Astrocyte of the hippocampus (primary cell): ENCODE results near the gene METTL22.

Source experiments
- DNase-seq: peaks from one replicate; pipeline ENCODE4 v3.0.0; 2011; ENCODE audit warnings: low read depth, low spot score

Gene METTL22

DNA sequence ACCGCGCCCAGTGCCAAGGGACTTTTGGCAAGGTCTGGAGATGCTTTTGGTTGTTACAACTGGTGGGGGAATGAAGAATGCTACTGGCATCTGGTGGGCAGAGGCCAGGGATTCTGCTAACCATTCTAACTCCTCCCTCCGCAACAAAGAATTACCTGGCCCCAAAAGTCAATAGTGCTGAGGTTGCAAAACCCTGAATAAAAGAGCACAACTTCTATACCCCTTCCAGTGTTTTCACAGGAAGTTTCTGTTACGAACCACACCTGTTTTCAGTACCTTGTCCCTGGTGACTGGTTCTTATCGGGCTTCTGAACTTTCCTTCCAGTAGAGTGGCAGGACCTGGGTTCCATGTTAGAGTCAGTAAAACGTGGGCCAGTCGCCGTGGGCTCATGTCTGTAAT, 70.2 kb downstream of the METTL22 start:
- no peak for DNase-seq

DNA sequence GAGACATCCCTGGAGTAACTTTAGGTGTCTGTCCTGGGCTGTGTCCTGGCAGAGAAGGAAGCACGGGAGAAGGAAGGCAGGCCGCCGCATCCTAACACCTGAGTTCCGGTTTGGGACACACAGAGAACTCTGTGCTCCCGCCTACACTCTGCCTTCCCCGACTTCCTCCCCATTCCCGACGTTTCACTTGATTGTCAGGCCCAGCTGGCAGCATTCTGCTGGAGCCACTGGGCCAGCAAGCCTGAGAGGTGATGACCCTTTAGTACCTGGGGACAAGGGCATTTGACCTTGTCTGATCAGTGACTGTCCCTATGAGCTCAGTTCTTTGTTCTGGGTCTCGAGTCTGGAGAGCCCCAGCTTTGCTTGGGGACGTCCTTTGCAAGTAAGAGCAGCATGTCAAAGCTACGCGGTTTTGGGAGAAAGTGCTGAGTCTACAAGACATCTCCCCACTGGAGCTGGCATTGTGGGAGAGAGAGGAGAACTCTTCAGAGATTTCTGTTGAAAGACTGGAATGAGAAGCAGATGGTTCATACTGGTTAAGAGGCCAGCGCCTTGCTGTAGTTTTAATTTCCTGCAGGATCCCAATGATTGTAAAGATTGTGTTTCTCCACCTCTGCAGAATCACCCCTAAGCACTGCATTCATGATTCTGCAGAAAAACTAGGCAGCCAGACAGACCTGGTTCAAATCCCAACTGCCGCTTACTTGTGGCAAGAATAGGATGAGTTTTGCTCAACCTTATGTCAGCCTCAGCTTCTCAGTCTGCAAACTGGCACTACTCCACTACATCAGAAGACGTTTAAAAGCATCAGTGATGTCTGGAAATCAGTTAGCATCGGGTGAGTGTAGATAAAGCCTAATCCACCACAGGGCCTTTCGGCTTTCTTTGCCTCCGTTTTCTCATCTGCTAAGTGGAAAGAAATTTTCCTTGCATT, 73.6 kb downstream of the METTL22 start:
- DNase-seq, result no peak

DNA sequence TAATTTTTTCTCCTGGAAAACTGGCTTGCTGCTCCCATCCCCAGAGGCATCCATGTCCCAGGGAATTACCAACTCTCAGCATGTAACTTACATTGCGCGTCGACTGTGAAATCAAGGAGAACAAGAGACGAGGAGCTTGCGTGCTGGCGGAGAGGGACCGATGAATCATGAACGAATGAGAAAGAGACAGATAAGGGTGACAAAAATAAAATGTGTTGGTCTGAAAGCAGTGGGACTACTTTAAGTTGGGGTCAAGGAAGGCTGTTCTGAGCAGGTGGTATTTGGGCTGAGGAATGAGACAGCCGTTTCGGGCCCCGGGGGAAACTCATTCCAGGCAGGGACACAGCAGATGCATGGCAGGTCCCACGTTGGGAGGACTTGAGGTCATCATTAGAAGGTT, 75.4 kb downstream of the METTL22 start:
- no peak for DNase-seq

DNA sequence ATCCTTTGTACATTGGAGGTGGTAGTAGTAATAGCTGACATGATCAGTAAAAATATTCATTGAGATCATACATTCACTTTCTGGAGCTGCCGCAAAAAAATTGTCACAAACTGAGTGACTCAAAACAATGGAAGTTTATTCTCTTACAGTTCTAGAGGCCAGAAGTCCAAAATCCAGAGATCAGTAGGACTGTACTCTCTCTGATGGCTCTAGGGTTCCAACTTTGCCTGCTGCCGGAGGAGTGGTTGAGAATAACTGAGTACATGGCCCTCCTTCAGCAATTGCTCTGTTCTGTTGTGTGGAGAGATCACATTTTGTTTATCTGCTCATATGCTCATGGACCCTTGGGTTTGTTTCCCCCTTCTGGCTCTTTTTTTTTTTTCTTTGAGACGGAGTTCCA, 76.5 kb downstream of the METTL22 start:
- DNase-seq, result no peak
